ENCODE data around the gene MIEF2. TPM values are rescaled to one million over a fixed set of nuclear protein-coding genes. Genes with fewer than 3 reads are reported as not detected.

MIEF2 gene
- total RNA-seq, 4 donors from 2014 or later, result 19.5 to 39.2 (median 27.5) TPM

- Histone ChIP-seq H3K4me3 (no peak overlapping the region), H3K4me1 (peaks cover 21% of the 10 kb centered on the region), H3K36me3 (no peaks in the 10 kb centered on the region), H3K9me3 (no peaks in the 10 kb centered on the region), H3K27me3 (no peaks in the 10 kb centered on the region), H3K27ac (no peak overlapping the region)
- TF ChIP-seq EP300 (IDR thresholded peaks at IDR 0.05) (no peak), POLR2AphosphoS5 (IDR thresholded peaks at IDR 0.05) (no peak), CTCF (IDR thresholded peaks at IDR 0.05) (no peak), POLR2A (IDR thresholded peaks at IDR 0.05) (no peak)
- 83% methylated on average over 3 of the region's 4 CpGs for WGBS
- DNase-seq (ENCODE audit: low spot score in 2 of 2), result no peak
These were observed 36.4 kb upstream of the MIEF2 start for GRCh38 chr17:18224053-18224386.

- WGBS, result 51% methylated on average over 22 of the region's 23 CpGs
- no peaks in the 10 kb centered on the region for H3K36me3 ChIP-seq
- peaks cover 21% of the 10 kb centered on the region for H3K4me1 ChIP-seq
- no peaks in the 10 kb centered on the region for H3K27me3 ChIP-seq
- peak overlapping the region; percentile 74 for H3K4me3 ChIP-seq
- DNase-seq (ENCODE audit: low spot score in 2 of 2), result no peak
- TF ChIP-seq POLR2AphosphoS5 (IDR thresholded peaks at IDR 0.05), result no peak
- no peak for TF ChIP-seq POLR2A (IDR thresholded peaks at IDR 0.05)
- no peak for TF ChIP-seq CTCF (IDR thresholded peaks at IDR 0.05)
- no peak for TF ChIP-seq EP300 (IDR thresholded peaks at IDR 0.05)
- H3K9me3 ChIP-seq, result no peaks in the 10 kb centered on the region
- H3K27ac ChIP-seq, result no peak overlapping the region
These were observed 35.9 kb upstream of the MIEF2 start for GRCh38 chr17:18224387-18225120.

DNA sequence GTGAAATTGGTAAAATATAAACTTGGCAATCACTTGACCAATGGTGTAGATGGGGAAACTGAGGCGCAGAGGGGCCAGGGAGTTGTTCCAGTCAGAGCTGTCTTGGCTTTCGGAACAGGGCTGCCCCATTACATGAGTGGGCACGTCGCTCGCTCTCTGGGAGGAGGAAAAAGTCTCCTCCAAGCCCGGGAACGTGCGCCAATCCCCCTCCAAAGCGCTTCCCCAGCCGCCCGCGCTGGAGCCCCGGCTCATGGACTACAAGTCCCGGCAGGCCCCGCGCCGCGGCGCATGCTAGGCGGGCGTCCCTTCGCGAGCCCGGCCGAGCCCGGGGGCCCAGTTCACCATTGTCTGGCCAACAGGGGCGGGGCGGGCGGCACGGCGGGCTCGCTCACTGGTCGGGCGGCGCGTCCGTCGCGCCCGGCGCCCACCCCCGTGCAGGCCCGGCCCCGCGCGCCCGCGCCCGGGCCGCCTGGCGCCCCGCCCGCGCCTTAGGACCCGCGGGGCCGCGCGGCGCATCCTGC is 35.3 kb upstream of the MIEF2 start, which contains the start of gene LLGL1:
Gene LLGL1 (plus strand): TSS at position 515 of the 521 bp plus-strand sequence. CDS start 48 bp downstream, outside the sequence.
- H3K9me3 ChIP-seq, result no peaks in the 10 kb centered on the region
- H3K36me3 ChIP-seq, result no peaks in the 10 kb centered on the region
- no peak within 1 kb of the TSS for H3K27ac ChIP-seq
- H3K4me3 ChIP-seq, result peak within 1 kb of the TSS; percentile 74
- no peak for TF ChIP-seq CTCF (IDR thresholded peaks at IDR 0.05)
- no peak for TF ChIP-seq POLR2AphosphoS5 (IDR thresholded peaks at IDR 0.05)
- no peak for TF ChIP-seq EP300 (IDR thresholded peaks at IDR 0.05)
- H3K27me3 ChIP-seq, result no peaks in the 10 kb centered on the region
- peaks cover 21% of the 10 kb centered on the region for H3K4me1 ChIP-seq
- DNase-seq (ENCODE audit: low spot score in 2 of 2), result peak; percentile 97
- WGBS, result 2% methylated on average over 12 of the region's 60 CpGs

DNA sequence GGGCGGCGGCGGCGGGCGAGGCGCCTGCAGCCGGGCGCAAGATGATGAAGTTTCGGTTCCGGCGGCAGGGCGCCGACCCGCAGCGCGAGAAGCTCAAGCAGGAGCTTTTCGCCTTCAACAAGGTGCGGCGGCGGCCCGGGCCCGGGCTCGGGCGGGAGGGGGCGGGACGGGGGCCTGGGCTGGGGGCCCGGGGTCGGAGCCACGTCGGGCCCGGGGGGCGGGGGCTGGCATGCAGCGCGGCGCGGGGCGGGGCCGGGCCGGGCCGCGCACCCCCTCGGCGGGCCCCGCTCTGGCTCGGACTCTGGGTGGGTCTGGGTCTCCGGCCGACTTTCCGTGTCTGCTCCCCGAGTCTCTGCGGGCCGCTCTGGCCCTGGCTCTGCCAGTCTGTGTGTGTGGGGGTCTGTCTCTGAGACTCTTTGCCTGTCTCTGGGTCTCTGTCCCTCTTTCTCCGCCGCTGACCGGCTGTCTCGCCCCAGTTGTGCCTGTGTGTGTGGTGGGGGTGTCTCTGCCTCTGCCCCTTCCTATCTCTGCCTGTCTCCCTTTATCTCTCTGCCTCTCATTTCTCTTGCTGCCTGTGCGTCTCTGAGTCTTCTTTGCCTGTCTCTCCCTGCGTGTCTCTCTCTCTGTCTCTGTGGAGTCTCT is 34.7 kb upstream of the MIEF2 start:
- Histone ChIP-seq H3K4me1 (peaks cover 21% of the 10 kb centered on the region), H3K4me3 (peak overlapping the region; percentile 74), H3K27ac (no peak overlapping the region), H3K9me3 (no peaks in the 10 kb centered on the region), H3K27me3 (no peaks in the 10 kb centered on the region), H3K36me3 (no peaks in the 10 kb centered on the region)
- TF ChIP-seq CTCF (IDR thresholded peaks at IDR 0.05) (no peak), POLR2A (IDR thresholded peaks at IDR 0.05) (no peak), EP300 (IDR thresholded peaks at IDR 0.05) (no peak), POLR2AphosphoS5 (IDR thresholded peaks at IDR 0.05) (no peak)
- no peak for DNase-seq (ENCODE audit: low spot score in 2 of 2)
- whole genome bisulfite sequencing, result under 1% methylated on average over 15 of the region's 57 CpGs

DNA sequence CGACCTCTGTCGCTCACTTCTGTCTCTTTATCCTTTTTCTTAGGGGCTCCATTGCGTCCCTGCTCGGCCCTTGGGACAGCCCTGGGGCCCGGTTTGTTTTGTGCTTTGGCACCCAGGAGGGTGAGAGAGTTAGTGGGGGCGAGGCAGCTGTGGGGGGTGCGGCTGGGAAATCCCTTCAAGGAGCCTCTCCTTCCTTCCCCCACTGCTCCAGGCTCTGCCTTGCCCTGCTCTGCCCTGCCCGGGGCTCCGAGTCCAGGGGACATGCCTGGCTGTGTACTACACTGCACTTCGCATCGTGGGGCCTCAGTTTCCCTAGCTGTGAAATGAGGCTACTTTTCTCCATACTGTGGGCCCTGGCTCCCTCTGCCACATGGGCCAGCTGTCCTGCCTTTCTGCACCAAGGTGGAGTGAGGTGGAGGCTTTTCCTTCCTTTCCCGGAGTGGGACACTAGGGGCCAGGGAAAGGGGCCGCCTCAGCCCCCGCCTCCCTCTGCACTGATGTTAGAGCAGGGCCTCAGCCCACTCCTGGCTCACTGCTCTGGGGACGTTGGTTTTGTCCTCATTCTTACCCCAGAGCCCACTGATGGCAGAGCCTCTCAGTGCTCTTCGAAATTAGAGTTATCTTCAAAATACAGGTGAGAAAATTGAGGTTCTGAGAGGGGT is 34.0 kb upstream of the MIEF2 start:
- Histone ChIP-seq H3K27ac (no peak overlapping the region), H3K9me3 (no peaks in the 10 kb centered on the region), H3K27me3 (no peaks in the 10 kb centered on the region), H3K4me3 (peak overlapping the region; percentile 74), H3K36me3 (no peaks in the 10 kb centered on the region), H3K4me1 (peaks cover 21% of the 10 kb centered on the region)
- 27% methylated on average over 12 of the region's 16 CpGs for WGBS
- TF ChIP-seq CTCF (IDR thresholded peaks at IDR 0.05) (no peak), POLR2A (IDR thresholded peaks at IDR 0.05) (no peak), EP300 (IDR thresholded peaks at IDR 0.05) (no peak), POLR2AphosphoS5 (IDR thresholded peaks at IDR 0.05) (no peak)
- DNase-seq (ENCODE audit: low spot score in 2 of 2), result no peak
